Measurements from ENCODE around the gene METTL5.
A peak's percentile ranks its signal among the peaks of the same experiment; 100 is the strongest.

The METTL5 gene

DNA sequence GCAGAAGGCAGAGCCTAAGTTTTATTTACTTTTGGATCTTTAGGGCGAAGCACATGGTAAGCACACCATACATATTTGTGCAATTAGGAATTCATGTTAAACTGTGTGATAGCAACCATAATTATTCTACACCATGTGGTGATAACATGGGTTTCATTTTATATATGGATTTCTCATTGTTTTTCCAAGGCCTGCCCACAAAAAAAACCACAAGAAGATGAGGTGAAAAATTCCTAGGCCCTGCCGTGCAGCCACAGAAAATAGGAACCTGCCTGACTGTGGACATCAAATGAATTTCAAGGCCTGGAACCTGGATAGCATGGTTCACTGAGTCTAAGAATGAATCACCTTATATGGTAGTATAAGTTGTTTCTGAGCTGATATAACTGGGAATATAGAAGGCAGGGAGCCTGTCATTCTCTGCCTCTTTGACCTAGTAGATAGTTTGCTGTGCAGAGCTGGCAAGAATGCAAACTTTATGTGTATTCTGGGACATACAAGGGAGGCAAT, 48.4 kb downstream of the METTL5 start:
- Histone ChIP-seq H3K4me2 (ENCODE audit: low read length) (no peak overlapping the region), H3K9me3 (ENCODE audit: low read length) (no peaks in the 10 kb centered on the region), H3K27ac (ENCODE audit: low read depth, low read length, poor library complexity, severe bottlenecking) (no peak overlapping the region), H4K20me1 (ENCODE audit: insufficient read depth, low read length) (no peaks in the 10 kb centered on the region), H3K9ac (ENCODE audit: low read length) (no peak overlapping the region), H3K9me2 (ENCODE audit: low read depth, low read length) (no peaks in the 10 kb centered on the region), H2AFZ (ENCODE audit: low read length) (peak overlapping the region; percentile 97; the same call in 1 of the 2 replicates), H3K4me1 (ENCODE audit: insufficient read depth, low read length, severe bottlenecking) (peaks cover 8% of the 10 kb centered on the region), H3K79me2 (ENCODE audit: insufficient read depth, low read length) (no peaks in the 10 kb centered on the region), H3K36me3 (ENCODE audit: insufficient read depth, low read length) (no peaks in the 10 kb centered on the region), H3F3A (ENCODE audit: insufficient read depth, low read length) (no peaks in the 10 kb centered on the region), H3K27me3 (ENCODE audit: insufficient read depth, low read length) (no peaks in the 10 kb centered on the region), H3K4me3 (ENCODE audit: low read depth, low read length, poor library complexity, severe bottlenecking) (no peak overlapping the region)
- TF ChIP-seq, protein P1, sequence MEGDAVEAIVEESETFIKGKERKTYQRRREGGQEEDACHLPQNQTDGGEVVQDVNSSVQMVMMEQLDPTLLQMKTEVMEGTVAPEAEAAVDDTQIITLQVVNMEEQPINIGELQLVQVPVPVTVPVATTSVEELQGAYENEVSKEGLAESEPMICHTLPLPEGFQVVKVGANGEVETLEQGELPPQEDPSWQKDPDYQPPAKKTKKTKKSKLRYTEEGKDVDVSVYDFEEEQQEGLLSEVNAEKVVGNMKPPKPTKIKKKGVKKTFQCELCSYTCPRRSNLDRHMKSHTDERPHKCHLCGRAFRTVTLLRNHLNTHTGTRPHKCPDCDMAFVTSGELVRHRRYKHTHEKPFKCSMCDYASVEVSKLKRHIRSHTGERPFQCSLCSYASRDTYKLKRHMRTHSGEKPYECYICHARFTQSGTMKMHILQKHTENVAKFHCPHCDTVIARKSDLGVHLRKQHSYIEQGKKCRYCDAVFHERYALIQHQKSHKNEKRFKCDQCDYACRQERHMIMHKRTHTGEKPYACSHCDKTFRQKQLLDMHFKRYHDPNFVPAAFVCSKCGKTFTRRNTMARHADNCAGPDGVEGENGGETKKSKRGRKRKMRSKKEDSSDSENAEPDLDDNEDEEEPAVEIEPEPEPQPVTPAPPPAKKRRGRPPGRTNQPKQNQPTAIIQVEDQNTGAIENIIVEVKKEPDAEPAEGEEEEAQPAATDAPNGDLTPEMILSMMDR (IDR thresholded peaks at IDR 0.05; ENCODE audit: low read length), result no peak
- no peak for TF ChIP-seq EZH2 (IDR thresholded peaks at IDR 0.05; ENCODE audit: borderline replicate concordance, low read length)

DNA sequence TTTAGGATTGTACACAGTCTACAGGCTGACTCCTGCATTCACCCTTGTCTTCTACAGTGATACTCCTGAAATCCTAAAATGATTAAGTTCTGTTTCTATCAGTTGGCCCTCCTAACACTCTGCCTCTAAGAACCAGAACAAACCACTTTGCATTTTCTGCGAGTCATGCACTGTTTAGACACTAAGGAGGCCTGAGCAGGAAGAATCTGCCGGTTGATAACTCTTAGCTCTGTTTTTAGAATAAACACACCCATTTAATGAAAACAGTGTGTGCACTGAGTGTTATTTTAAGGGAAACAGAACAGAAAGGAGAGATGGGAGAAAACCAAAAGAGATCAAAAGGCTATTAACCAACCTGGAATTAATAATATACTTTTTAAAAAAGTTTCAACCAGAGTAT, 48.9 kb downstream of the METTL5 start:
- Histone ChIP-seq H3K9me3 (ENCODE audit: low read length) (no peaks in the 10 kb centered on the region), H3K4me1 (ENCODE audit: insufficient read depth, low read length, severe bottlenecking) (peaks cover 8% of the 10 kb centered on the region), H3K36me3 (ENCODE audit: insufficient read depth, low read length) (no peaks in the 10 kb centered on the region), H3K79me2 (ENCODE audit: insufficient read depth, low read length) (no peaks in the 10 kb centered on the region), H3K4me2 (ENCODE audit: low read length) (no peak overlapping the region), H3K9me2 (ENCODE audit: low read depth, low read length) (no peaks in the 10 kb centered on the region), H4K20me1 (ENCODE audit: insufficient read depth, low read length) (no peaks in the 10 kb centered on the region), H2AFZ (ENCODE audit: low read length) (peak overlapping the region; percentile 97; the same call in 1 of the 2 replicates), H3K27me3 (ENCODE audit: insufficient read depth, low read length) (no peaks in the 10 kb centered on the region), H3K4me3 (ENCODE audit: low read depth, low read length, poor library complexity, severe bottlenecking) (no peak overlapping the region), H3K9ac (ENCODE audit: low read length) (no peak overlapping the region), H3K27ac (ENCODE audit: low read depth, low read length, poor library complexity, severe bottlenecking) (no peak overlapping the region), H3F3A (ENCODE audit: insufficient read depth, low read length) (no peaks in the 10 kb centered on the region)
- TF ChIP-seq, protein P1 (IDR thresholded peaks at IDR 0.05; ENCODE audit: low read length), result no peak
- TF ChIP-seq EZH2 (IDR thresholded peaks at IDR 0.05; ENCODE audit: borderline replicate concordance, low read length), result no peak

DNA sequence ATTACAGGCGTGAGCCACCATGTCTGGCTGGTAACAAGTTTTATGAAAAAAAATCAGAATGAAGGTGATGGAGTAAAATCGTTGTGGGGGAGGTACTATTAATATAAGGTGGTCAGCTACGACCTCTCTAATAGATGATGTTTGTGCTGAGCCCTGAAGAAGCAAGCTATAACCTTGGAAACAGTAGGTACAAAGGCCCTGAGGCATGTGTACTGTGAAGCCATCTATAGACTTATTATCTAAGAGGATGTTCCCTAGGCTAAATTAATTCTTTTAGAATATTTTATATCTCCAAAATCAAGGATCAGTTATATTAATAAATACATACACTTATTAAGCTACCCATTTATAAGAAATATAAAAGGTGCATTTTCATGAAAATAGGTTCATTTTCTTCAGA, 49.4 kb downstream of the METTL5 start:
- Histone ChIP-seq H3K4me1 (ENCODE audit: insufficient read depth, low read length, severe bottlenecking) (peaks cover 8% of the 10 kb centered on the region), H3K79me2 (ENCODE audit: insufficient read depth, low read length) (no peaks in the 10 kb centered on the region), H3K9me3 (ENCODE audit: low read length) (no peaks in the 10 kb centered on the region), H3K4me2 (ENCODE audit: low read length) (no peak overlapping the region), H2AFZ (ENCODE audit: low read length) (no peak overlapping the region), H3K4me3 (ENCODE audit: low read depth, low read length, poor library complexity, severe bottlenecking) (no peak overlapping the region), H3K9ac (ENCODE audit: low read length) (no peak overlapping the region), H3K36me3 (ENCODE audit: insufficient read depth, low read length) (no peaks in the 10 kb centered on the region), H3K9me2 (ENCODE audit: low read depth, low read length) (no peaks in the 10 kb centered on the region), H3K27ac (ENCODE audit: low read depth, low read length, poor library complexity, severe bottlenecking) (no peak overlapping the region), H3K27me3 (ENCODE audit: insufficient read depth, low read length) (no peaks in the 10 kb centered on the region), H3F3A (ENCODE audit: insufficient read depth, low read length) (no peaks in the 10 kb centered on the region), H4K20me1 (ENCODE audit: insufficient read depth, low read length) (no peaks in the 10 kb centered on the region)
- TF ChIP-seq EZH2 (IDR thresholded peaks at IDR 0.05; ENCODE audit: borderline replicate concordance, low read length), result no peak
- TF ChIP-seq, protein P1 (IDR thresholded peaks at IDR 0.05; ENCODE audit: low read length), result no peak

Measured in OCI-LY1 (cell line).